GM18909 (cell line): ENCODE measurements around the gene NOS1AP.

Experiments
- ATAC-seq: cut with Tn5 transposase; IDR thresholded peaks from one replicate; pipeline ENCODE4 v1.9.1; 2021; ENCODE audit warnings: mild to moderate bottlenecking; ENCODE audit not compliant: unreplicated experiment, poor library complexity

Gene NOS1AP

GRCh38 chr1:162234571-162234970 is 165.1 kb downstream of the NOS1AP start:
- no peak for ATAC-seq

DNA sequence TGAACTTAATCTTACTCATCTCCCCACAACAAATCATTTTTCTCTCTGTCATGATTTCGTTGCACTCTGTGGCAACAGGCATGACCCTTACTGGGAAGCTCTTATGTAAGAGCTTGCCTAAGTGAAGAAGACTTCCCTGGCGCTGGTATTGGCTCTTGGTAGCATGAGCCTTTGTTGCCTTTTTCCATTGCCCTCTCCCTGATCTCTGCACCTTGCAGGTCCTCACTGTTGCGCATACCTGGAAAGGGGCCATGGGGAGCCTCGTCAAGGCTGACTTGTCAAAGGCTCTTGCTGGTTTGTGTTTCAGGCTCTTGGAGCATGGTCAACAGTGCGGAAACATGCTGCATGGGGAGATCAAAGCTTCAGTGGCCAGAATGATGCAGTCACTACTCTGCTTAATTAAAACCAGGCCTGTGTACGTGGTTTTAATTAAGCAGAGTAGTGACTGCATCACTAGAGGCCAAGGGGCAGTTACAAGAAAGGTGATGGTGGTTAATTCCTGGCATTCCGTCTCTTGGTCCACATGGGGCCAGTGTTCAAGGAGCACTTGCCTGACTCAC is 165.8 kb downstream of the NOS1AP start:
- ATAC-seq = no peak

DNA sequence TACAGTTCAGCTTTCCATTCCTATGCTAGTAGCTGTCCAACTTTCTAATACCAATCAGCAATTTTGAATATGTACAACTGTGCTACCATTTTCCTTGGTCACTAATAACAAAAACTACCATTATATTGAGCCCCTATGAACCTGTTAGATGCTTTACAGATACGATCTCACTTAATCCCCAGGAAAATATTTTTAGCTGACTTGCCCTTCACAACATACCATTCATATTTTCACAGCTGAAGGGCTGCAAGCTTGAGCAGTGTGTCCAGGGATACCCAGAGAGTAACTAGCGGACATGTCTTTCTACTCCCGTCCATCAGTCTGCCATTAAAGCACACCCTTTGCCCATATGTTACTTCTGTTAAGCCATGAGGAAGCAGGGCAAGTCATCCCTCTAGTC is 166.7 kb downstream of the NOS1AP start:
- ATAC-seq = no peak

DNA sequence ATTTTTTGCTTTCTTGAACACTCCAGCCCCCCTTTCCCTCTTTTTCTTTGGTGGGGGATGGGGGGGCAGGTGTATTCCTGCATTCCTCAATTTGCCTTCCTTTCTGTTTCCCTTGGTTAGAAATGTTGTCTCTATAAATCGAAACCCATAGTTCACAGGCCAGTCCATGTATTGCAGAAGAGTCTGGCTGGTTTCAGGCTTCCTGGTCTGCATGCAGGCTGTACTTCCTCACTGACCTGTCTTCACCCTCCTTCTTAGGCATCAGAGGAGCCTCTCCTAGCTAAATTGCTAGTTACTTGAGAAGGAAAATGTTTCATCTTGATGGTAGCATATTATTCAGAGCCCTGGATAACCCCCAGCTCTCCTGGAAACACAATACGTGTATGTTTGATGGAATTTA is 167.1 kb downstream of the NOS1AP start:
- ATAC-seq = no peak

DNA sequence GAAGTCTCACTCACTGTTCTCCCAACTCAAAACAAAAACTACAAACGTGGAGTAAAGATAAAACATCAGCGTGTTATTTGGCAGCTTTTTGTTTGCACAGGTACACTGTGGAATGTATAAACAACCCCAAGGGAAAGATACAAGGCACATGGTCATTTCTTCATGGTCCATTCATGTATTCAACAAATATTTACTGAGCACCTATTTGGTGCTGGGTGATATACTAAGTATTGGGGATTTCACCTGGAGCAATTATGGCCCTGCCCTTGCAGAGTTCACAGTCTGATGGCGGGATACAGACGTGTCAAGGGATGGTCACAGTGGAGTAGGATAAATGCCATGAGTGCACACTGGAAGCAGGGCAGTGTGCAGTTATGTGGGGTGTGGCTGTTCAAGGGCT is 171.1 kb downstream of the NOS1AP start:
- no peak for ATAC-seq

DNA sequence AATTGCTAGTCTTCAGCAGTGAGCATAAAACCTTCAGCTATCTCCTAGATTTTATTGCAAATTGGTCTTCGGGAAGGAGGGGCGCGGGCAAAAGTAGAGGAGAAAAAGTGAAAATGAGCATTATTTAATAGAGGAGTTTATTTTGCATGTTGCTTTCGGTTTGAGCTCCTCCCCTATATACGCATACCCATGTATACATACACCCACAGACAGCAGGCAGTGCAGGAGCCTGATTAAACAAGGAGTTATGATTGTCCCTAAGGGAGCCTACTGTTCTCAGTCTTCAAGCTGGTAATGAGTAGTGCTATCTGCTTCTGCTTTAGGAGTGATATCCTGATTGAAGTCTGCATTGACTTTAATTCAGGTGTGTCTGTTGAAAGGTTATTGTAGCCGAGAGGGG is 173.3 kb downstream of the NOS1AP start:
- no peak for ATAC-seq

DNA sequence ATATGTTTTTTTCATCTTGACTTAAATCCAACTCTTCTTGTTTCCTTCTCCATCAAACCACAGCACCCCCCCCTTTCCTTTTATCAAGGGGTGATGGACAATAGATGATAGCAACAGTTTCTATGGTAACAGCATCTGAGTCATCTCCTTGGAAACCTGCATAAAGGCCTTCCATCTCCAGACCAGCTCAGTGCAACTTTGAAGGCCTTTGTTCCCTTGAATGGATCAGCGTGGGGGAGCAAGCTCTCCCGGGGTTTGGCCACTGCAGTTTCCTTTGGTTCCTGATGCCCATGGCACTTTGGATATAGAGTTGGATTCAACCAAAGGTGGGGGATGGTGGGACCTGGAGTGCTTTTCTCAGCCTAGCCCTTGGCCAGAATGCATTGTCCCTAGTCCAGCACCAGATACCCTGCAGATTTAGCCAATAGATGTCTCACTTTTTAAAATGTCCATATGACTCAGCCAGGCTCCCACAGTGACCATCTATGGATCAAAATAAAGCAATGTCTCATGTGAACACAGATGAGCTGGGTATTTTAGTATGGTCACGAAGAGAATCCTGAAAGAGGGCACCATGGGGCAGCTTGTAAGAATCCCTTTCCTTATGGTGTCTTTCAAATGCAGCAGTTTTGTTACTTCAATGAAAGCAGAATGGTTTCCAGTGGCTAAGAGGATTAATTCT is 179.5 kb downstream of the NOS1AP start:
- ATAC-seq = no peak

- no peak for ATAC-seq
Observed at GRCh38 chr1:162250004-162250730, 180.7 kb downstream of the NOS1AP start.

GRCh38 chr1:162251102-162251501 is 181.6 kb downstream of the NOS1AP start:
- no peak for ATAC-seq

GRCh38 chr1:162252214-162252613 is 182.7 kb downstream of the NOS1AP start:
- no peak for ATAC-seq

DNA sequence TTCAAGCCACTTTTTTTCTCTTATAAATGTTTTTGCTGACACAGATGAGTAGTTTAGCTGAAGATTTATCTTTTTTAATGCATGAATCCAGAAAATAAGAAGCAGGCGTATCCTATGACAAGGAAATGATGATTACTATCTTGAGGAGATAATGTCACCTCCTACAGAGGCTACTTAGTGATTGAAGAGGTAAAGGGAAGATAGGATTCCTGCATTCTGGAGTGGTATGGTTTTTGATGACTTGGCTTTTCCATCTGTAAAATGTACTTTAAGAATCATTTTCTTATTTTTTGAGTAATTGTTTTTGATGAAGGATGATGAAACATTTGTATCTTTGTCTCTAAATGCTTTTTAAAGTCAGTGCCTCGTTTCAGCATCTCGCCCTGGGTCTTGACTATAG is 184.3 kb downstream of the NOS1AP start:
- no peak for ATAC-seq

GRCh38 chr1:162256287-162256686 is 186.8 kb downstream of the NOS1AP start:
- ATAC-seq = no peak

DNA sequence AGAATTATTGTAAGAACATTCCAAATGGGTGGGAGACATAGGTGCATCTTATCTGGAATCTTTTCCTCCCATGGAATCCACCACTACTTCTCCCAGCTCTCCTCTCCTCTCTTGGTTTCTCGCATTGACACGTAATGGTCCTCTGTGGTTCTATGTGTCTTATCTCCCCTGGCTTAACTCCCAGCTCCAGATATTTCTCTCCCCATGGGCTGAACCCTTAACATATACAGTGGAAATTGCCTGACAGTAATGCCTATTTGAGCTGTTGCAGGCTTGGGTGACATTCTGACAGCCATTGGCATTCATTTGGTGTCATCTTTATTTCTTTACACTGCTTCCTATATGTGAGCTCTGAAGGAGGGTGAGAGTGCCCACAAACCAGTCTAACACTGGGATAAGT is 188.9 kb downstream of the NOS1AP start:
- no peak for ATAC-seq

DNA sequence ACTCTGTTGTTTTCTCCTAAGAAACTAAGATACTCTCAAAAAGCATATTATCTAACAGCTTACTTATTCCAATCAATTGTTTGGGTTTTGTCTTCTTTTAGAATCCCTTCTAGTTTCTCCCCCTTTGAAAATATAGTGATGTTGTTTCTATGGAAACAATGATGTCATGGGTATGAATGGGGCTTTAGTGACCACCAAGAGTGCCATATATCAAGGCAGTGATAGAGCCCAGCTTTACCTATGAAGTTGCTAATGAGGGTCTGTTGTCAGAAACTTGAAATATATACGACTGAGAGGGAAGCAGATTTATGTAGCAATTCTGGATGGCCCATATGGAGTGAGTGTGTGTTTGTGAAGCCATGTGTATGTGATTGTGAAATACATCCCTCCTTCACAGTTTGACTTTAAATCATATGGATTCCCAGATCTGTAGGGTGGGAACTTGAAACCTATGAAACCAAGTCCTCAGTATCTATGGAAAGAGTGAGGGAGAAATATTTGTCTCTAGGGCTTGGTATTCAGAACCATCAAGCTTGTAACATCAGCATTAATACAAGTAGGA is 190.5 kb downstream of the NOS1AP start:
- ATAC-seq = no peak

GRCh38 chr1:162264108-162264507 is 194.6 kb downstream of the NOS1AP start:
- no peak for ATAC-seq

- no peak for ATAC-seq
Observed at GRCh38 chr1:162265983-162266382, 196.5 kb downstream of the NOS1AP start.

DNA sequence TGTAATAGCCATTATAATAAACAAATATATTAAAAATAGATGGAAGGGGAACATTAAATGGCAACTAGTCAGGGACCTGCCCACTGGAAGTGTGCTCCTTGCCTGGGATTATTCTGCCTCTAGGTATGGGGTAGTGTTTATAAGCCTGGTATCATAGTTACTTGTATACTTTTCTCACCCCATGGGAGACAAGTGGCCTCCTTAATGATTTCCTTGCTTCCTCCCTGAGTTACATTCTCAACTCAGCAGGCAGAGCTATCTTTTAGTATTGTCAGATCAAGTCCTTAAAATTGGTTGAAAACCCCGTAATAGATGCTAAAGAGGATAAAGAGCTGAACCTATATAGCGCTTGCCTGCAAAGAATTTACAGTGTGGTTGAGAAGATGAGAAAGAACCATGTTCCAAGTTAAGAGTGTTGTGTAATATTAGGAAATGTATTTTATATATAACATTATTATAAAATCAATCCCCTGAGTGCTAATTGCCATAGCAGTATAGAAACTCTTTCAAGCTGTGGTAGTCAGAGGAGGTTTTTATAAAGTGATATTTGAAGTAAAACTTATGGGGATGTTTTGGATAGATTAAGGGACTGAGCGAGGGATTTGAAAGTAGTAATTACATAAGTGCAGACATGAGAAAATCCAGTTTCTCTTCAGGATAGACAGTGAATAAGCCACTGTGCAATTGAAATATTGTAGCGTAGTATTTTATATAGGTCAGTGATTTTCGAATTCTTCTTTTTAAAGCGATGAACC is 200.7 kb downstream of the NOS1AP start:
- no peak for ATAC-seq

DNA sequence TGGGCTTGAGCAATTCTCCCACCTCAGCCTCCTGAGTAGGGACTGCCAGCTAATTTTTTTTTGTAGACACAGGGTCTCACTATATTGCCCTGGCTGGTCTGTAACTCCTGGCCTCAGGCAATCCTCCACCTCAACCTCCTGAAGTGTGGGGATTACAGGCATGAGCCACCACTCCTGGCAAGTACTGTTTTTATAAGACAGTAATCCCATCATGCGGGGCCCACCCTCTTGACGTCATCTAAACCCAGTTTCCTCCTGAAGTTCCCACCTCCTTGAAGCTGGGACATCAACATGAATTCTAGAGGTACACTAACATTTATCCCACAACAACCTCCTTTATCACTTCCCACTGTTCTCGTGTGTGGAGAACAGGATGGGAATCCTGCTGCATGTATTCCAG is 202.5 kb downstream of the NOS1AP start:
- no peak for ATAC-seq

DNA sequence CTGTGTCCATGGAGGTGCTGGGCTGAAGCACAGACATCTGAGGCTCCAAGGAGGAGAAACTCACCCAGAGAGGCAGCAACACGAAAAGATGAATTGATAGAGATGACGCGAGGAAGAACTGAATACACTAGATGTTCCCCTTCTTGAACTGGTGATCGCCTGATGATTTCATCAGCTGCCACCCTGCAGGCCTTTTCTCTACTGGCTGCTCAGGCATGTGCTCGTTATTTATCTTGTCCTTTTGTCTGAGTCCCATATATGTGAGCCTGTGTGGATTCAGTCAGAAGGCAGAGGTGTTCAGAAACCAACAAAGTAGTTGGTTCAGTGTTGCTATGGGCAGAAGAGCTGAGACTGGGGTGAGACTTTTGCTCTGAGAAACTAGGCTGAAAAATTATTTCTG is 202.9 kb downstream of the NOS1AP start:
- ATAC-seq = no peak

GRCh38 chr1:162275622-162276175 is 206.2 kb downstream of the NOS1AP start:
- ATAC-seq = no peak
